ENCODE results near the gene IGSF6.

IGSF6 gene

GRCh38 chr16:21603928-21604327, 48.5 kb downstream of the IGSF6 start:
- Histone ChIP-seq H2BK120ac (ENCODE audit: low read depth, low read length) (no peak overlapping the region), H3K4me3 (ENCODE audit: insufficient read depth in 1 of 2, low read depth in 1 of 2, low read length in 2 of 2) (peak overlapping the region in 1 of 2 experiments; percentile 56), H3K4me1 (ENCODE audit: control insufficient read depth, insufficient read depth, low read depth, low read length) (peaks cover 7% of the 10 kb centered on the region), H3K9me3 (ENCODE audit: control insufficient read depth, low read length) (no peaks in the 10 kb centered on the region), H2BK12ac (ENCODE audit: low read length in 2 of 2) (no peak overlapping the region), H3K9ac (ENCODE audit: low read length) (peak overlapping the region; percentile 59), H3K4ac (ENCODE audit: low read depth in 1 of 2, low read length in 2 of 2) (no peak overlapping the region), H4K8ac (ENCODE audit: low read length) (no peak overlapping the region), H3K79me1 (replicated peaks; ENCODE audit: low read length, poor library complexity, severe bottlenecking) (peaks cover 3% of the 10 kb centered on the region), H3K27ac (ENCODE audit: low read length, poor library complexity, severe bottlenecking) (no peak overlapping the region), H3K27me3 (ENCODE audit: control insufficient read depth in 1 of 2, insufficient read depth in 1 of 2, low read length in 2 of 2) (no peaks in the 10 kb centered on the region), H2BK15ac (ENCODE audit: low read depth, poor library complexity, severe bottlenecking) (no peak overlapping the region), H2AK5ac (ENCODE audit: low read length, severe bottlenecking) (no peak overlapping the region), H2BK5ac (ENCODE audit: low read depth, low read length, poor library complexity, severe bottlenecking) (no peak overlapping the region), H3K23ac (ENCODE audit: low read length in 2 of 2) (no peak overlapping the region), H2AFZ (ENCODE audit: low read depth, low read length) (no peak overlapping the region), H3K36me3 (ENCODE audit: control insufficient read depth in 1 of 2, insufficient read depth in 2 of 2, low read depth in 1 of 2, low read length in 2 of 2) (no peaks in the 10 kb centered on the region), H3K18ac (ENCODE audit: low read depth in 1 of 2, low read length in 2 of 2) (no peak overlapping the region), H4K91ac (ENCODE audit: low read length) (no peak overlapping the region), H3K14ac (ENCODE audit: low read length in 2 of 2) (no peak overlapping the region), H3K4me2 (ENCODE audit: low read length, poor library complexity, severe bottlenecking) (no peak overlapping the region)
- DNase-seq = peak; percentile 72
- WGBS = 7% methylated on average over 3 of the region's 3 CpGs

GRCh38 chr16:21602785-21603184, 49.6 kb downstream of the IGSF6 start:
- Histone ChIP-seq H4K8ac (ENCODE audit: low read length) (no peak overlapping the region), H3K27me3 (ENCODE audit: control insufficient read depth in 1 of 2, insufficient read depth in 1 of 2, low read length in 2 of 2) (no peaks in the 10 kb centered on the region), H3K79me1 (replicated peaks; ENCODE audit: low read length, poor library complexity, severe bottlenecking) (peaks cover 3% of the 10 kb centered on the region), H3K4ac (ENCODE audit: low read depth in 1 of 2, low read length in 2 of 2) (no peak overlapping the region), H3K14ac (ENCODE audit: low read length in 2 of 2) (no peak overlapping the region), H2BK15ac (ENCODE audit: low read depth, poor library complexity, severe bottlenecking) (no peak overlapping the region), H3K18ac (ENCODE audit: low read depth in 1 of 2, low read length in 2 of 2) (no peak overlapping the region), H3K4me1 (ENCODE audit: control insufficient read depth, insufficient read depth, low read depth, low read length) (peaks cover 7% of the 10 kb centered on the region), H2BK120ac (ENCODE audit: low read depth, low read length) (no peak overlapping the region), H4K91ac (ENCODE audit: low read length) (no peak overlapping the region), H2BK5ac (ENCODE audit: low read depth, low read length, poor library complexity, severe bottlenecking) (no peak overlapping the region), H3K36me3 (ENCODE audit: control insufficient read depth in 1 of 2, insufficient read depth in 2 of 2, low read depth in 1 of 2, low read length in 2 of 2) (no peaks in the 10 kb centered on the region), H3K9me3 (ENCODE audit: control insufficient read depth, low read length) (no peaks in the 10 kb centered on the region), H2AK5ac (ENCODE audit: low read length, severe bottlenecking) (no peak overlapping the region), H3K4me3 (ENCODE audit: insufficient read depth in 1 of 2, low read depth in 1 of 2, low read length in 2 of 2) (no peak overlapping the region), H3K4me2 (ENCODE audit: low read length, poor library complexity, severe bottlenecking) (no peak overlapping the region), H2BK12ac (ENCODE audit: low read length in 2 of 2) (no peak overlapping the region), H3K27ac (ENCODE audit: low read length, poor library complexity, severe bottlenecking) (no peak overlapping the region), H3K9ac (ENCODE audit: low read length) (peak overlapping the region; percentile 95), H3K23ac (ENCODE audit: low read length in 2 of 2) (no peak overlapping the region), H2AFZ (ENCODE audit: low read depth, low read length) (no peak overlapping the region)
- 97% methylated on average over 3 of the region's 3 CpGs for WGBS
- DNase-seq = no peak

DNA sequence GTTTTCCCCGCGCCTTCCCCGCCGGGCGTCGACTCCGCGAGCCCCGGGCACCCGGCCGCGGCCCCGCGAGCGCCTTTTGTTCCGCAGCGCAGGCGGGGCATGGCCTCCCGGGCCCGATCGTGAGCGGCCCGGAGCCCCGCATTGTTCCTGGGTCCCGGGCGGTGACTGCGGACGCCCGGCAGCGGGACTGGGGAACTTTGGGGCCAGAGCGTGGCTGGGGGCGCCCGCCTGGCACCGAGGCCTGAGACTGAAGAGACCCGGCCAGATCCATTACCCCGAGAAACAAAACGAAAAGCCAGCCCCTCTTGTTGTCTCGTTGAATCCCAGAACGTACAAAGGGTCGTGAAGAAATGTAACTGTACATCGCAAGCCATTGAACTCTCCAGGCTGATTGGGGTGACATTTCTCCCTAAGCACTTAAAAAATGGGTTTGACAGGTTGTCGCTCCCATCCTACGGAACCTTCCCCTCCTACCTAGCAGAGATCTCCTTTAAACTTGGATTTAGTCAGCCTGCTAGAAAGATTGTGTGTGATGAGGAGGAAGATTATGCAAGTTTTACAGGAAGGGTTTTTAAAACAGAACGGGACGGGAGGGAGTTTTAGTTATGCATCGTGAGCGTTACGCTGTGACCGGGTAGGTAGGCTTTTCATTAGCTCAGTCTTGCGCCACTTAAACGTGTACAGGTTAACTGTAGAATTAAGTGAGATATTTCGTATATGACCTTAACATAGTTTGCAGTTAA, 52.2 kb downstream of the IGSF6 start:
- H4K91ac ChIP-seq (ENCODE audit: low read length) = no peak overlapping the region
- peak overlapping the region; percentile 37 for H3K27ac ChIP-seq (ENCODE audit: low read length, poor library complexity, severe bottlenecking)
- no peak overlapping the region for H2AK5ac ChIP-seq (ENCODE audit: low read length, severe bottlenecking)
- no peak overlapping the region for H2BK12ac ChIP-seq (ENCODE audit: low read length in 2 of 2)
- H3K23ac ChIP-seq (ENCODE audit: low read length in 2 of 2) = peak overlapping the region in 1 of 2 experiments; percentile 69
- peak overlapping the region; percentile 80 for H3K4me2 ChIP-seq (ENCODE audit: low read length, poor library complexity, severe bottlenecking)
- peak overlapping the region; percentile 95 for H3K9ac ChIP-seq (ENCODE audit: low read length)
- peaks cover 4% of the 10 kb centered on the region for H3K4me1 ChIP-seq (ENCODE audit: control insufficient read depth, insufficient read depth, low read depth, low read length)
- H2BK120ac ChIP-seq (ENCODE audit: low read depth, low read length) = peak overlapping the region; percentile 95
- peak; percentile 53 for DNase-seq
- H2AFZ ChIP-seq (ENCODE audit: low read depth, low read length) = peak overlapping the region; percentile 23
- no peaks in the 10 kb centered on the region for H3K36me3 ChIP-seq (ENCODE audit: control insufficient read depth in 1 of 2, insufficient read depth in 2 of 2, low read depth in 1 of 2, low read length in 2 of 2)
- H3K18ac ChIP-seq (ENCODE audit: low read depth in 1 of 2, low read length in 2 of 2) = peak overlapping the region; percentile 83 to 97
- H3K27me3 ChIP-seq (ENCODE audit: control insufficient read depth in 1 of 2, insufficient read depth in 1 of 2, low read length in 2 of 2) = no peaks in the 10 kb centered on the region
- peak overlapping the region in 1 of 2 experiments; percentile 98 for H3K4ac ChIP-seq (ENCODE audit: low read depth in 1 of 2, low read length in 2 of 2)
- peak overlapping the region; percentile 62 for H4K8ac ChIP-seq (ENCODE audit: low read length)
- peak overlapping the region; percentile 59 for H2BK5ac ChIP-seq (ENCODE audit: low read depth, low read length, poor library complexity, severe bottlenecking)
- H3K9me3 ChIP-seq (ENCODE audit: control insufficient read depth, low read length) = no peaks in the 10 kb centered on the region
- peak overlapping the region; percentile 49 to 65 for H3K14ac ChIP-seq (ENCODE audit: low read length in 2 of 2)
- peak overlapping the region; percentile 95 to 97 for H3K4me3 ChIP-seq (ENCODE audit: insufficient read depth in 1 of 2, low read depth in 1 of 2, low read length in 2 of 2)
- H2BK15ac ChIP-seq (ENCODE audit: low read depth, poor library complexity, severe bottlenecking) = peak overlapping the region; percentile 97
- WGBS = under 1% methylated on average over 50 of the region's 52 CpGs
- H3K79me1 ChIP-seq (replicated peaks; ENCODE audit: low read length, poor library complexity, severe bottlenecking) = peaks cover 2% of the 10 kb centered on the region

DNA sequence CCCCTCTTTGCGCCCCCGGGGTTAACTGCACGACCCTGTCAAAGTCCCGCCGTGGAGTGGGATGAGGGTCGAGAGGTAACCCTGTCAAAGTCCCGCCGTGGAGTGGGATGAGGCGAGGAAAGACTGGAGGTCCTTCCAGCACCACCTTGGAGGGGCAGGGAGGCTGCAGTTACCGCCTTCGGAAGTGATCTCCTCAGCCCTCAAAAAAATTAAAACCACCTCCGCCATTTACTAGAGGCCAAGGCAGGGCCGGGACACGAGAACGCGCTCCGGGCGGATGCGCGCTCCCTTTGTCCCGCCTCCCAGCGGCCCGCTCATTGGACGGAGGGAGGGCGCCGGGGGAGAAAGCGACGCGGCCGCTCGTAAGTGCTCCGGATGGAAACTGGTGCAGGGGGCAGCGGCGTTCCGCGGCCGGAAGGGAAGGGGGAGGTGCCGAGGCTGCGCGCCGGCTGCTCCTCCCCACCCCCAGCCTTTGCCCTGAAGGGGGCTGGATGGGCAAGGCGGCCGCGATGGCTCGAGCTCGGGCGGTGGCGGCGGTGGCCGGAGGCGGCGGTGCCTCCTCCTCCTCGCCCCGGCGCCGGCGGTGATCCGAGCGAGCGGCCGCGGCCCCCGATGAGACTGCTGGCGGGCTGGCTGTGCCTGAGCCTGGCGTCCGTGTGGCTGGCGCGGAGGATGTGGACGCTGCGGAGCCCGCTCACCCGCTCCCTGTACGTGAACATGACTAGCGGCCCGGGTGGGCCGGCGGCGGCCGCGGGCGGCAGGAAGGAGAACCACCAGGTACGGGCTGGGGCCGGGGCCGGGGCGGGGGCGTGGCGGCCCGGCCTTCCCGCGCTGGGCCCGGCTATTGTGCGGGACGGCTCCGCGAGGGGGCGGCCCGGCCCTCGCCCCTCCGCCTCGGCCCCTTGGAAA, 53.0 kb downstream of the IGSF6 start, which contains the start of gene METTL9:
METTL9 (plus strand) TSS at position 456 of the 909 bp plus-strand sequence; CDS start at position 613, 157 bp downstream.
- WGBS = under 1% methylated on average over 66 of the region's 100 CpGs
- Histone ChIP-seq H3K9ac (ENCODE audit: low read length) (peak within 1 kb of the TSS; percentile 95), H3K4me3 (ENCODE audit: insufficient read depth in 1 of 2, low read depth in 1 of 2, low read length in 2 of 2) (peak within 1 kb of the TSS; percentile 95 to 97), H3K27ac (ENCODE audit: low read length, poor library complexity, severe bottlenecking) (peak within 1 kb of the TSS; percentile 77), H3K18ac (ENCODE audit: low read depth in 1 of 2, low read length in 2 of 2) (peak within 1 kb of the TSS; percentile 97), H2BK5ac (ENCODE audit: low read depth, low read length, poor library complexity, severe bottlenecking) (peak within 1 kb of the TSS; percentile 93), H3K4me1 (ENCODE audit: control insufficient read depth, insufficient read depth, low read depth, low read length) (peaks cover 3% of the 10 kb centered on the region), H2BK15ac (ENCODE audit: low read depth, poor library complexity, severe bottlenecking) (peak within 1 kb of the TSS; percentile 97), H4K8ac (ENCODE audit: low read length) (peak within 1 kb of the TSS; percentile 98), H3K14ac (ENCODE audit: low read length in 2 of 2) (peak within 1 kb of the TSS; percentile 49 to 100), H3K23ac (ENCODE audit: low read length in 2 of 2) (peak within 1 kb of the TSS; percentile 86 to 97), H4K91ac (ENCODE audit: low read length) (peak within 1 kb of the TSS; percentile 90), H2AFZ (ENCODE audit: low read depth, low read length) (peak within 1 kb of the TSS; percentile 96), H3K27me3 (ENCODE audit: control insufficient read depth in 1 of 2, insufficient read depth in 1 of 2, low read length in 2 of 2) (no peaks in the 10 kb centered on the region), H3K79me1 (replicated peaks; ENCODE audit: low read length, poor library complexity, severe bottlenecking) (no peaks in the 10 kb centered on the region), H3K4me2 (ENCODE audit: low read length, poor library complexity, severe bottlenecking) (peak within 1 kb of the TSS; percentile 80), H2BK120ac (ENCODE audit: low read depth, low read length) (peak within 1 kb of the TSS; percentile 95), H2BK12ac (ENCODE audit: low read length in 2 of 2) (peak within 1 kb of the TSS; percentile 42 to 96), H2AK5ac (ENCODE audit: low read length, severe bottlenecking) (no peak within 1 kb of the TSS), H3K4ac (ENCODE audit: low read depth in 1 of 2, low read length in 2 of 2) (peak within 1 kb of the TSS; percentile 36 to 98), H3K9me3 (ENCODE audit: control insufficient read depth, low read length) (no peaks in the 10 kb centered on the region), H3K36me3 (ENCODE audit: control insufficient read depth in 1 of 2, insufficient read depth in 2 of 2, low read depth in 1 of 2, low read length in 2 of 2) (no peaks in the 10 kb centered on the region)
- peak; percentile 95 for DNase-seq
